H1 (cell line): Measurements from ENCODE around the gene ARL10. TPM values are rescaled to one million over a fixed set of nuclear protein-coding genes. Genes with fewer than 3 reads are reported as not detected.

Experiments used
- CTCF ChIA-PET: fragments of 300-600 bp; sonication (Branson Sonifier 250); formaldehyde crosslinking; loops from one replicate; lab custom pipeline; 2021; ENCODE audit not compliant: partially characterized antibody; lab: Charles Lee
- POLR2A ChIA-PET: fragments of 300-600 bp; sonication (Branson Sonifier 250); formaldehyde crosslinking; loops from one replicate; lab custom pipeline; 2021; ENCODE audit warnings: inconsistent platforms; ENCODE audit not compliant: partially characterized antibody; lab: Charles Lee
- DNase-seq, 2 experiments: peaks; one replicate each; pipeline versions ENCODE4 v3.0.0 to v3.0.0-alpha.2; 2010 to 2022; ENCODE audit warnings: low spot score in 2 of 2, low read depth in 1 of 2, mixed read lengths in 1 of 2
- FAIRE-seq: peaks from 2 replicates; lab custom pipeline; 2011; peaks lifted over from hg19 to GRCh38; lab: Jason Lieb, UNC
- H2AFZ ChIP-seq: 2 replicates; pipeline ENCODE4 v1.8.1; 2012; ENCODE audit warnings: low read length, inconsistent platforms
- H2AK5ac ChIP-seq: 2 replicates; pipeline ENCODE4 v1.6.1; 2013; ENCODE audit warnings: low read depth, low read length
- H2BK120ac ChIP-seq: replicated peaks from 2 replicates; pipeline ENCODE3; 2013; ENCODE audit warnings: low read depth, low read length, inconsistent platforms
- H2BK12ac ChIP-seq: 2 replicates; pipeline ENCODE4 v1.6.1; 2013; ENCODE audit warnings: low read depth, low read length
- H2BK15ac ChIP-seq: 2 replicates; pipeline ENCODE4 v1.6.1; 2013; ENCODE audit warnings: low read length
- H2BK20ac ChIP-seq: 2 replicates; pipeline ENCODE4 v1.6.1; 2013; ENCODE audit warnings: low read length
- H2BK5ac ChIP-seq: 2 replicates; pipeline ENCODE4 v1.6.1; 2013; ENCODE audit warnings: low read depth, low read length
- H3K14ac ChIP-seq: 2 replicates; pipeline ENCODE4 v1.6.1; 2013; ENCODE audit warnings: inconsistent platforms; ENCODE audit not compliant: insufficient read length
- H3K18ac ChIP-seq: 2 replicates; pipeline ENCODE4 v1.6.1; 2013; ENCODE audit warnings: low read length; ENCODE audit errors: extremely low read depth
- H3K23ac ChIP-seq: 2 replicates; pipeline ENCODE4 v1.6.1; 2013; ENCODE audit warnings: inconsistent platforms; ENCODE audit not compliant: insufficient read length
- H3K23me2 ChIP-seq: 2 replicates; pipeline ENCODE4 v1.6.1; 2013; ENCODE audit warnings: low read depth, low read length
- H3K27ac ChIP-seq: 2 replicates; pipeline ENCODE4 v1.6.1; 2011; ENCODE audit warnings: low read depth, low read length, inconsistent platforms
- H3K27me3 ChIP-seq, 4 experiments: replicated peaks in 1 of 4; 1 replicate in 1 of 4; 2 replicates in 3 of 4; pipeline versions ENCODE4 v1.6.1 to v1.8.1; 2011 to 2013; ENCODE audit warnings: low read length in 3 of 4, mild to moderate bottlenecking in 3 of 4, inconsistent platforms in 2 of 4, mixed read lengths in 2 of 4, moderate library complexity in 1 of 4; ENCODE audit not compliant: control insufficient read depth in 3 of 4, insufficient read depth in 3 of 4; ENCODE audit errors: extremely low read depth in 1 of 4
- H3K36me3 ChIP-seq, 4 experiments: 2 replicates each; pipeline versions ENCODE4 v1.6.1 to v1.8.1; 2011 to 2013; ENCODE audit warnings: mild to moderate bottlenecking in 4 of 4, low read length in 3 of 4, moderate library complexity in 2 of 4, control low read depth in 1 of 4, inconsistent platforms in 1 of 4; ENCODE audit not compliant: insufficient read depth in 4 of 4, control insufficient read depth in 2 of 4
- H3K4ac ChIP-seq: replicated peaks from 2 replicates; pipeline ENCODE3; 2013; ENCODE audit warnings: low read length, low read depth, mixed read lengths, inconsistent platforms; ENCODE audit not compliant: insufficient read length
- H3K4me1 ChIP-seq, 4 experiments: replicated peaks in 1 of 4; 1 replicate in 1 of 4; 2 replicates in 3 of 4; pipeline versions ENCODE4 v1.6.1 to v1.8.1; 2011 to 2013; ENCODE audit warnings: low read length in 3 of 4, inconsistent platforms in 2 of 4, mixed read lengths in 1 of 4; ENCODE audit not compliant: insufficient read depth in 4 of 4, control insufficient read depth in 3 of 4
- H3K4me2 ChIP-seq, 2 experiments: 2 replicates each; pipeline versions ENCODE4 v1.6.1 to v1.8.1; 2011 to 2013; ENCODE audit warnings: low read depth in 2 of 2, low read length in 2 of 2, control low read depth in 1 of 2, inconsistent platforms in 1 of 2, mild to moderate bottlenecking in 1 of 2; ENCODE audit not compliant: insufficient read depth in 1 of 2
- H3K4me3 ChIP-seq, 4 experiments: fragments of 200-600, 300-600 bp in 1 of 4; sonication (generic), shearing (Covaris generic), sonication (Bioruptor Twin) in 1 of 4; 2 replicates each; pipeline versions ENCODE4 v1.5.1 to v1.8.1; 2011 to 2016; ENCODE audit warnings: low read length in 4 of 4, low read depth in 3 of 4, control low read depth in 2 of 4, inconsistent platforms in 2 of 4, mild to moderate bottlenecking in 2 of 4, mixed read lengths in 1 of 4, moderate library complexity in 1 of 4; ENCODE audit not compliant: insufficient read depth in 2 of 4; ENCODE audit errors: extremely low read depth in 1 of 4
- H3K56ac ChIP-seq: replicated peaks from 2 replicates; pipeline ENCODE3; 2013; ENCODE audit warnings: low read depth, mild to moderate bottlenecking, mixed read lengths, low read length, inconsistent platforms; ENCODE audit not compliant: insufficient read length
- H3K79me1 ChIP-seq: 2 replicates; pipeline ENCODE4 v1.6.1; 2013; ENCODE audit warnings: low read depth, low read length, control low read depth
- H3K79me2 ChIP-seq, 2 experiments: 2 replicates each; pipeline versions ENCODE4 v1.6.1 to v1.8.1; 2012 to 2013; ENCODE audit warnings: low read length in 2 of 2, mild to moderate bottlenecking in 2 of 2, inconsistent platforms in 1 of 2; ENCODE audit not compliant: insufficient read depth in 2 of 2, control insufficient read depth in 1 of 2
- H3K9ac ChIP-seq, 4 experiments: replicated peaks in 1 of 4; 1 replicate in 1 of 4; 2 replicates in 3 of 4; pipeline versions ENCODE4 v1.6.1 to v1.8.1; 2011 to 2013; ENCODE audit warnings: low read depth in 3 of 4, low read length in 3 of 4, control low read depth in 2 of 4, mild to moderate bottlenecking in 2 of 4, moderate library complexity in 2 of 4, inconsistent platforms in 1 of 4; ENCODE audit errors: extremely low read depth in 1 of 4
- H3K9me3 ChIP-seq, 2 experiments: 2 replicates each; pipeline versions ENCODE4 v1.6.1 to v1.8.1; 2012 to 2013; ENCODE audit warnings: mild to moderate bottlenecking in 2 of 2, moderate library complexity in 2 of 2, control low read depth in 1 of 2, inconsistent platforms in 1 of 2, low read depth in 1 of 2, low read length in 1 of 2, mixed read lengths in 1 of 2; ENCODE audit not compliant: insufficient read depth in 2 of 2
- H4K20me1 ChIP-seq, 2 experiments: replicated peaks in 1 of 2; 2 replicates each; pipeline versions ENCODE3 to v1.8.1; 2011 to 2013; ENCODE audit warnings: inconsistent platforms in 2 of 2, low read length in 2 of 2, mild to moderate bottlenecking in 1 of 2; ENCODE audit not compliant: insufficient read depth in 2 of 2, control insufficient read depth in 1 of 2
- H4K5ac ChIP-seq: 2 replicates; pipeline ENCODE4 v1.6.1; 2013; ENCODE audit warnings: low read length, low read depth, mixed read lengths, inconsistent platforms; ENCODE audit not compliant: insufficient read length
- H4K8ac ChIP-seq: 2 replicates; pipeline ENCODE4 v1.8.0; 2013; ENCODE audit warnings: mild to moderate bottlenecking, moderate library complexity, low read length, inconsistent platforms; ENCODE audit not compliant: insufficient read depth; ENCODE audit errors: extremely low read depth
- H4K91ac ChIP-seq: replicated peaks from 2 replicates; pipeline ENCODE3; 2013; ENCODE audit warnings: low read length, mixed read lengths, inconsistent platforms; ENCODE audit not compliant: insufficient read length
- ATF2 ChIP-seq: IDR thresholded peaks from 2 replicates; pipeline ENCODE4 v1.6.1; 2012; ENCODE audit warnings: low read length, inconsistent platforms
- CBX8 ChIP-seq: fragments of 300-800, 300-1000 bp; sonication (generic); IDR thresholded peaks from 2 replicates; pipeline ENCODE4 v1.7.1; 2016; ENCODE audit warnings: low read depth, low read length, borderline replicate concordance
- CTCF ChIP-seq, 3 experiments: IDR thresholded peaks; 1 replicate in 2 of 3; 2 replicates in 1 of 3; pipeline versions ENCODE4 v1.5.1 to v1.6.1; 2011; ENCODE audit warnings: low read length in 3 of 3, mild to moderate bottlenecking in 3 of 3, inconsistent platforms in 2 of 3, low read depth in 1 of 3, moderate library complexity in 1 of 3; ENCODE audit not compliant: insufficient read depth in 1 of 3; ENCODE audit errors: control extremely low read depth in 1 of 3
- EGR1 ChIP-seq: IDR thresholded peaks from 2 replicates; pipeline ENCODE4 v1.6.1; 2011; ENCODE audit warnings: low read depth, low read length, borderline replicate concordance
- FOSL1 ChIP-seq: IDR thresholded peaks from 2 replicates; pipeline ENCODE4 v1.6.1; 2011; ENCODE audit warnings: mild to moderate bottlenecking, low read depth, low read length, moderate library complexity; ENCODE audit not compliant: insufficient read depth
- JUN ChIP-seq: IDR thresholded peaks from 2 replicates; pipeline ENCODE4 v1.6.1; 2011; ENCODE audit warnings: low read depth, mild to moderate bottlenecking, improper control_type of control experiment, low read length
- JUND ChIP-seq: IDR thresholded peaks from 2 replicates; pipeline ENCODE4 v1.6.1; 2011; ENCODE audit warnings: mild to moderate bottlenecking, improper control_type of control experiment, low read length
- RFX5 ChIP-seq: IDR thresholded peaks from 2 replicates; pipeline ENCODE4 v1.6.1; 2011; ENCODE audit warnings: low read depth, low read length, improper control_type of control experiment, borderline replicate concordance
- SIRT6 ChIP-seq: IDR thresholded peaks from one replicate; pipeline ENCODE4 v1.7.1; 2012; ENCODE audit warnings: low read length, inconsistent platforms
- SIX5 ChIP-seq: IDR thresholded peaks from 2 replicates; pipeline ENCODE4 v1.6.1; 2011; ENCODE audit warnings: mild to moderate bottlenecking, low read depth, low read length
- WGBS, 2 experiments: shearing (Covaris generic) in 1 of 2; methylation state at CpG; one replicate each; pipeline versions ENCODE4 v1.1.6 to v1.1.7; 2013 to 2015; ENCODE audit warnings: low lambda C conversion rate in 2 of 2, mixed read lengths in 2 of 2, inconsistent platforms in 1 of 2, low coverage in 1 of 2, missing lambda C conversion rate in 1 of 2; ENCODE audit not compliant: insufficient replicate concordance in 2 of 2, insufficient coverage in 1 of 2, insufficient read length in 1 of 2; ENCODE audit errors: extremely low coverage in 1 of 2, missing lambda C conversion rate in 1 of 2; 5-methylcytosine and 5-hydroxymethylcytosine counted together
- polyA plus RNA-seq, 7 experiments: library from polyadenylated mRNA; depleted of rRNA in 3 of 7; stranded (reverse) in 5 of 7; unstranded in 2 of 7; fragments of >200 nt in 5 of 7; fragments of 200-250 nt in 2 of 7; gene quantifications; 1 replicate in 5 of 7; 2 replicates in 1 of 7; 4 replicates in 1 of 7; pipeline versions ENCODE4 v1.2.1 to v1.2.3, GENCODE V29; 2011 to 2013; ENCODE audit warnings: missing spikeins in 2 of 7, mixed read lengths in 2 of 7
- total RNA-seq: library from RNA; stranded (reverse); fragmentation: NEBNext Ultra II Directional; extraction: Animal tissue kit (Norgen Biotek cat#: 25700); gene quantifications from 2 replicates; pipeline ENCODE4 v1.2.1, GENCODE V29; 2021

The ARL10 gene
- total and polyA plus RNA-seq, 2 of the 8 experiments (the other 6 are each of a cell fraction or from before 2014, with no cell fraction given) = 3.1 to 7.4 TPM

GRCh38 chr5:176392526-176392925 lies 27.2 kb downstream of the ARL10 start:
- H3K14ac ChIP-seq = no peak overlapping the region
- peaks cover 7% of the 10 kb centered on the region; the same call in 1 of the 2 replicates for H3K23me2 ChIP-seq
- no peak overlapping the region for H3K4me2 ChIP-seq
- no peak overlapping the region for H3K27ac ChIP-seq
- no peak overlapping the region for H3K4me3 ChIP-seq
- H3K79me2 ChIP-seq = peaks cover 0 to 7% of the 10 kb centered on the region in 2 experiments; a peak in 3 of 4 replicates
- ChIA-PET CTCF (interaction anchor here (0.6 to 7.9 kb wide), 6 partner anchors 8 to 180 kb away, joined by 3 to 83 read pairs (median 4); partner anchors contain the start of gene FAF2), POLR2A (interaction anchor here (1.2 to 10.2 kb wide), 4 partner anchors 13 to 145 kb away, joined by 3 to 57 read pairs (median 7); partner anchors contain the start of genes KIAA1191 and RNF44)
- peaks cover 0 to 1% of the 10 kb centered on the region in 2 experiments for H4K20me1 ChIP-seq
- no peak overlapping the region for H2BK5ac ChIP-seq
- no peaks in the 10 kb centered on the region; a peak in 1 of 8 replicates for H3K36me3 ChIP-seq
- H4K8ac ChIP-seq = no peak overlapping the region; the same call in 1 of the 2 replicates
- H3K56ac ChIP-seq = no peak overlapping the region
- H3K9me3 ChIP-seq = no peaks in the 10 kb centered on the region
- no peaks in the 10 kb centered on the region; a peak in 1 of 7 replicates for H3K4me1 ChIP-seq
- H3K23ac ChIP-seq = no peak overlapping the region
- no peak overlapping the region for H3K9ac ChIP-seq
- H2BK12ac ChIP-seq = no peak overlapping the region
- no peak overlapping the region for H3K4ac ChIP-seq
- FAIRE-seq (no peak), DNase-seq (no peak)
- H2BK120ac ChIP-seq = no peak overlapping the region
- H3K18ac ChIP-seq = no peak overlapping the region
- H4K91ac ChIP-seq = no peak overlapping the region
- no peak overlapping the region for H4K5ac ChIP-seq
- no peak overlapping the region for H2AFZ ChIP-seq
- no peak overlapping the region for H2BK15ac ChIP-seq
- H2AK5ac ChIP-seq = no peak overlapping the region
- peaks cover 3% of the 10 kb centered on the region; the same call in 1 of the 2 replicates for H3K79me1 ChIP-seq
- WGBS, 2 experiments = 97% methylated on average over 11 of the region's 11 CpGs; no CpG with 5 or more reads in 1 of the 2 experiments
- no peaks in the 10 kb centered on the region for H3K27me3 ChIP-seq
- no peak overlapping the region for H2BK20ac ChIP-seq
- TF ChIP-seq FOSL1 (no peak), CTCF (IDR thresholded peaks at IDR 0.05; ENCODE audit: control extremely low read depth in 1 of 3, insufficient read depth in 1 of 3, low read depth in 1 of 3, low read length in 3 of 3) (no peak), CBX8 (no peak), ATF2 (no peak), JUND (no peak), JUN (no peak), EGR1 (no peak), SIX5 (no peak), SIRT6 (no peak), RFX5 (no peak)
